Activated CD8-positive, alpha-beta memory T cell treated with anti-CD3 and anti-CD28 coated beads for 48 hours (primary cell): Measurements from ENCODE around the gene IKZF1.

ENCODE experiments used
- DNase-seq, 3 experiments: peaks; one replicate each; pipeline ENCODE4 v3.0.0-alpha.2; 2020; ENCODE audit warnings: low read depth in 2 of 3, low spot score in 2 of 3

IKZF1 gene

GRCh38 chr7:50307368-50308032 lies 3.0 kb downstream of the IKZF1 start:
- DNase-seq: no peak

GRCh38 chr7:50308203-50308531 lies 3.7 kb downstream of the IKZF1 start:
- no peak for DNase-seq

DNA sequence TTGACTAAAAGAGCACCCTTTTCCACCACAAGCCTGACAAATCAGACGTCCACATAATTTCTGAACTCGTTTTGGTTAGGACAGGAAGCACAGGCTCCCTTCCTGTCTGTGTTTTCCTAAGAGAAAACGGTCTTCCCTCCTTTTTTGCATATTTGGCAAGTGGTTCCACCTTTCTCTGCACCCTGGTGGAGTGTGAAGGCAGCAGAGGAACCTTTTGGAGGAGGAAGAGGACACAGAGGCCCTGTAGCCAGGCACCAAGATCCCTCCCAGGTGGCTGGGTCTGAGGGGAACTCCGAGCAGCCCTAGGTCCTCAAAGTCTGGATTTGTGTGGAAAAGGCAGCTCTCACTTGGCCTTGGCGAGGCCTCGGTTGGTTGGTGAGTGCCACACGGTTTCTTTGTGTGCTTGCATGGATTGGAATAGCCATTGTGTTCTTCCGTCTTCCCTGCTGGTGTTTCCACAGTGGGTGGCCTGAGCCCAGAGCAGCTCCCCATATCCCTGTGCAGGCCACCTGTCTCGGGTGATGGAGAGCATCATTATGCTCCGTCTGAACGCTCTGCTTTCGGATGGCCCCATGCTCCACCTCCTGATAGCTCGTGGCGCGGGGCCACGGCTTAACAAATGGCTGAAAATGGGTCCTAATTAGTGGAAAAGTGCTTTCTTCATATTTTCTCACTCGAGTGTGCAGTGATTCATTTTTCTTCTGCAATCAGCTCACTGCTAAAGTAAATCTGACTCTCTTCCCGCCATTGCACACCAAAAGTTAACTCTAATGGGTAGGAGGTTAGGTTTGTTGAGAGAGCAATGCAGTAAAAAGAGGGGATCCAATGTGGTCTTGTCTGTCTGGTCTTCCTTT lies 4.2 kb downstream of the IKZF1 start:
- no peak for DNase-seq

DNA sequence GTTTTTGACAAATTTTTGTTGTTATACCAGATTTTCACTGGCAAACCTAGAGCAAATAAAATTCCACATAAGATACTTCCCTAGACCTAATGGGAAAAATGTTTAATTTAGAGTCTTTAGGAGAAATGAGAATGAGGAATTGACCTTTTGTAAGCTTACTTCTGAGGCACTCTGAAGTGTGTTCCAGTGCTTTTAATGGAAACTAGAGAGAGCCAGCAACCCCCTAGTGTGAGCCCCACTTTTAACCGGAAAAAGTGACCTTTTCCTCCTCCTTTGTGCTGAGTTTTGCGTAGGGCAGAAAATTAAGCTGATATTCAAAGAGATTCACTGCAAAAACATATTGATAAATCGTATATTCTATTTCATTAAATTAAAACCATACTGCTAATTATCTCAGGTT lies 5.2 kb downstream of the IKZF1 start:
- no peak for DNase-seq

DNA sequence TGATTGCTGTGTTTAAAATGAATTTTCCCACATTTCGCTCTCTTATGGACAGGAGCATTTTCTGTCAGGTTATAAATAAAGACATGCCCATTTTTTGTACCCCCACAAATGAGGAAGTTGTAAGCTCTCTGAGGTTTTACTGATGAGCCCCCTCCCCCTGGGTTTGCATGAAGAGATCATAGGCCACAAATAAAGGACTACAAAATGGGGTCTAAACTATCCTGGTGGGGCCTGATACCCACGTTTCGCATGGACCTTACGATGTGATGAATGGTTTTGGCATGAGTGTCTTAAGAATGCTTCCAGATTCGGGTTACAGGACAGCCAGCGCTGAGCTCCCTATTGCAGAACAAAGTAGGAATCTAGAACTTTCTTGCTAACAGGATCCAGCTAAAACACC lies 5.8 kb downstream of the IKZF1 start:
- no peak for DNase-seq

- no peak for DNase-seq
Measured at GRCh38 chr7:50310956-50311355, 6.4 kb downstream of the IKZF1 start.

DNA sequence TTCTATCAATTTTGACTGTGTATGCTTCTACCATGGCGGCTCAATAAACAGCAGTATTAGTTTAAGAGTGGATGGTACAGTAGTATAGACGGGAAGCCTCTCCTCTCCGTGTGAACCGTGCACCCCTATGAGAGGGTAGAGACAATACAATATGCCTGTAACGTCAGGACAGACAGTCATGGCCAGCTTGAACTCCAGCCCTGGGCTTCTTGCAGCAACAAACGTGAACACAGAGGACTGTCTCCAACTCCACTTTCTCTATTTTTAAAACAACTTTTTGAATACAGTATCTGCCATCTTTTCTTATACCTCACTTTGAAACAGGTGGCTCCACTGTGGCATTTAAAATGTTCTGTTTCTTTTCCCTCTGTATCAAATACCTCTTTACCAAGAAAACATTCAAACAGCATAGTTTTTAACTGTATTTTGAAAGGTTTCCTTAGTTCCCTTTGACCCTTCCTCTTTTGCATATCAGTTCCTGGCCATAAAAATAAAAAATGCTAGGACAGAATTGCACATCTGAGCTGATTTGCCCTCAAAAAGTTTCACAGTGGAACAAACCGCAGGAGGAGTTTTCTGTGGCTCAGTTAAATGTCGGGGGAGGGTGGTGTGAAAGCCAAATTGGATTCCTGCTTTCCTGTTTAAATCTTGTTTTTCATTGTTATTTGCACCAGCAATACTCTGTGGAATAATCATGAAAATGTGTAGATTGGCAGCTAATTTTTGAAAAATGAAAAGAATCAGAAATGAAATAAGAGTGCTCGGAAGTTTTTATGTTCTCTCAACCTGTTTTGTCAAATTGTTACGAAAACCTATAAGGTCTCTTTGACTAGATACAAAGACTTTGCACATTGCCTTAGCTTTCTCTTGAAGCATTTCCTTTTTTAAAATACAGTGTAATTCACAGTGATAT lies 8.0 kb downstream of the IKZF1 start:
- DNase-seq: no peak

DNA sequence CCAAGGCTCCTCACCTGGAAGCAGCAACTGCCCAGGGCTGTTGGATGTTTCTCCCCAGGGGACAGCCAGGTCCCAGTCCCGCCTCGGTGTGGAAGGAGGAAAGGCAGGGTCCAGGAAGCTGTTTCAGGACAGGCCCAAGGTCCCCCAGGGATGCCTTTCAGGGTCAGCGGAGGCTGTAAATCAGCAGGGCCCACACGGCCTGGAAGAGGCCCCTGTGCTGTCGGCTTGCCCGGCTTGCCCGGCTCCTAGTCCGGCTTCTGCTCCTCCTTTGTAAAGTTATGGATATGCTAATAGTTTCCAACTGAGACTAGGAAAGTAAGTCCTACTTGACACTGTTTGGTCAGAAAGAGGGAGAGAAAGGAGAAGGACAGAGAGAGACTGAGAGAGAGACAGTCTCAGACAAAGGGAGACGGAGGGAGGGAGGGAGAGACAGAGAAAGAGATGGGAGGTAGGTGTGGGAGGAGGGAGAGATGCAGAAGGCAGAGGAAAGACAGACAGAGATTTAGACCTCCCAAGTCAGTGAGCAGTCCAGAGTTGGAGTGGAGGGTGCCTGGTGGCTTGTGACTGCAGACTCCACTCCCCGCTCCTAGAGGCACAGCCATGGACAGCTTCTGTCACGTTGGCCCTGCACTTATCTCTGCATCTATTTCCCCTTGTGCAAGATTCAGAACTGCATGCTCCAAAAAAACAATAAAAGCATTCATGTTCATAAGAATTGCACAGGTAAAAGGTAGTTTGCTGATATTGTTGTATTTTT lies 10.5 kb downstream of the IKZF1 start:
- no peak for DNase-seq

GRCh38 chr7:50315739-50316671 lies 11.5 kb downstream of the IKZF1 start:
- DNase-seq: no peak

- DNase-seq: no peak
Measured at GRCh38 chr7:50317221-50317678, 12.7 kb downstream of the IKZF1 start.

DNA sequence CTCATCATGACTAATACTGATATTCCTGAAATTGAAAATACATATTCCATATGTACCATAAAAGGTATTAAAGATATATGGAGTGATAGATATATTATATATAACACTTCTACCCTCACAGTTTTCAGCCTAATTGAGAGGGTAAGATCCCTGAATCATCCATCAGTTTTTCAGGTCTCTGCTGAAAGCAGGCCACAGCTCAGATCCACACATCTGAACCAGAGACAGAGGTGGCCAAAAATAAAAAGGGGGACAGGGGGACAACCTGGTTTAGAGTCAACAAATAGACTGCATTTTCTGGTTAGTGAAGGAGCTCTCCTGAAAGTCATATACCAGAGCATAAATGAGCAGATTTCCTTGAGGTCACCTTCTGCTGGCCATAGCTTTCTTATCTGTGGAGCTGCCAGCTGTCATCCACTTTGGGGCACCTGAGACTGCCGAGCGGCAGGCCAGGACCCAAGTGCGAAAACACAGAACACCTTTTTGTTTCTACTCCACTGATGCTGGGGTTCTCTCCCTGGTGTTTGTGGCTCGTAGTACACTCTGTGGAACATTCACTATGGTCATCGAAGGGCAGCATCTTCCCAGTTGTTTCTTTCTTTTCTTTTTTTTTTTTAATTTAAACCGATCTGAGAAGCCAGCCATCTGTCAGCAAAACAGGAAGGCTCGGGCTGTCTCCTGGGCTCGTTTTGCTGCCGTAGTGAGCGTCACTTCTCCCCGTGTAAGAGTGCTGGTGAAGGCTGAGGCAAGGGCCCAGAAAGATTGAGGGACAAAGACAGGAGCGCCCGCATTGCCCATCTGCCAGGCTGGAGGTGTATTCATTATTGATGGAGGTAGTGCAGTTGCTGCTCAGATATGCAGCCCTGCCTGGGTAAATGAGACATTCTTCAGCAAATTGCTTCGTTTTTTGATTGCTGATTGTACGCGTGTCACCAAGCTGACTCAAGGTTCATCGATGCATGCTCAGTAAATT lies 13.5 kb downstream of the IKZF1 start:
- DNase-seq: no peak

- no peak for DNase-seq
Measured at GRCh38 chr7:50321487-50322067, 17.1 kb downstream of the IKZF1 start.

- no peak for DNase-seq
Measured at GRCh38 chr7:50324113-50324512, 19.6 kb downstream of the IKZF1 start.

- DNase-seq: no peak
Measured at GRCh38 chr7:50327443-50327842, 22.9 kb downstream of the IKZF1 start.

DNA sequence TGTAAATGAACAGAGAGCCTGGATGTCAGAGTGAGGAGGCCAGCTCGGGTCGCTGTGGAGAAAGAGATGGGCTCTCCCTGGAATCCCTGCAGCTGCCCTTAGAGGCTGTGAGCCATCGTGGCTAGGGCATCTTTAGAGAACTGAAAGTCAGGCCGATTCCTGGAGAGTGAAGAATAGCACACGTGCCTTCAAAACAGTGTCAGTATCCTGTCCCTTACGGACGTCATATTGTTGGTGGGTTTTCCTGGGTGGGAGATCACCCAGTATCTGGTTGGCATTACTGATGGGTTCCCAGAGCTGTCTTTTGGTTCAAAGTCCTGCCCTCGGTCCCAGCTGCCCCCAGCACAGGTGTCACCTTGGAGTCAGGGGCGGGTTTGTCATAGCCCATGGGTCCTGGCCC lies 25.3 kb downstream of the IKZF1 start:
- no peak for DNase-seq

GRCh38 chr7:50330254-50330653 lies 25.7 kb downstream of the IKZF1 start:
- no peak for DNase-seq

GRCh38 chr7:50330696-50331095 lies 26.2 kb downstream of the IKZF1 start:
- no peak for DNase-seq

DNA sequence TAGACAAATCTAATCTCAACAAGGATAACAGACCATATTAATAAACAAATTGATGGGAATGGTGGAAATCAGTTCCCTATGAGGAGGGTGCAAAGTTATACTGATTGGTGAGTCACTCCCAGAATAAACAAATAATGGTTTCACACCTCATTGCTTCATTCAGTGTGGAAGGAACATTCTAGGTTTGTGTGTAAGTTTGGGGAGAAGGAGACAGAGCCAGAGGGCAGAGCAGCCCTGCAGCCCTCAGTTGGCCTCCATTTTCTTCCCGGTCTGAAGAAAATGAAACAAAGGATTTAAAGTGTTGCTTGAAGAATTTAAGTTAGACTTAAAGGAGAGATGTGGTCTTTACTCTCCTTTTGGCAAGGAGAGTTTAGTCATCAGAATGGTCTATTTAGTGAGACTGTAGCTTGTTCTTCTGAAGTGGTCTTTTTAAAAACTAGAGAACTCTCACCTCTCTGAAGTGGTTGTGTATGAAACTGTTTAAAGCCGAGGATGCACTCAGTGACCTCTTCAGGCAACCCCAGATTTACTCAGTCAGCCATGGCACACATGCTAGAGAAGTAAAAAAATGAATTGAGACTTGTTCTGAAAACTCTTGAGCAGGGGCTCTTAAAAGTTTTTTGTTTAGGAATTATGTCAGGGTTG lies 27.2 kb downstream of the IKZF1 start:
- no peak for DNase-seq
